Measurements from ENCODE around the gene KCNG4. TPM values are rescaled to one million over a fixed set of nuclear protein-coding genes. Genes with fewer than 3 reads are reported as not detected.

Gene KCNG4
- total and polyA plus RNA-seq, 10 of the 15 experiments (the other 5 are each of a cell fraction or from before 2014, with no cell fraction given), result not detected

DNA sequence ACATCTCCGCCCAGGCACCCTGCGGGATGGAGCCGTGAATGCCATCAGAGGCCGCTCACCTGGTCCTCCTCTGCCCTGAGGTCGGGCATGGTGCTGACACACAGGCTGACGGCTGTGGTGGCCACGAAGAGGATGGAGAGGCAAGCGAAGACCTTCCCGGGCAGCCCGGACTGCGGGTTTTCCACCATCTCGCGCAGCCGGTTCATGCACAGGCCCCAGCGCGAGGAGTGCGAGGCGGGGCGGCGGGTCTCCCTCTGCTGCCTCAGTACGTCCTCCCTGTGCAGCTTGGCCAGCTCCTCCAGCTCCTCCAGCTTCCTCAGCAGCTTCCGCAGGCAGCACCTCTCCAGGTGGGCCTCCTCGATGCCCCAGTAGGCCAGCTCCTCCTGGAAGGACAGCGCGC lies 3.1 kb downstream of the KCNG4 start:
- RAD21 ChIA-PET (ENCODE audit: unreplicated experiment), result no interaction called here
- in situ Hi-C loops (cut with MboI) (no loop called here), intact Hi-C loops (cut with micrococcal nuclease; ENCODE audit: unreplicated experiment) (no loop called here)
- Histone ChIP-seq H3K36me3 (ENCODE audit: control insufficient read depth in 2 of 2, insufficient read depth in 2 of 2, low read length in 1 of 2) (no peaks in the 10 kb centered on the region), H2AFZ (ENCODE audit: control insufficient read depth, low read depth, low read length) (no peak overlapping the region), H3K79me2 (ENCODE audit: control insufficient read depth, insufficient read depth, low read length) (no peaks in the 10 kb centered on the region), H3K27me3 (replicated peaks in 1 of 2; ENCODE audit: control insufficient read depth in 2 of 2, insufficient read depth in 2 of 2, low read length in 1 of 2) (peaks cover 0 to 2% of the 10 kb centered on the region in 2 experiments; a peak in 2 of 4 replicates), H3K9me3 (replicated peaks; ENCODE audit: control insufficient read depth, insufficient read depth, low read length) (no peaks in the 10 kb centered on the region), H3K27ac (ENCODE audit: control insufficient read depth, insufficient read depth) (no peak overlapping the region), H4K20me1 (ENCODE audit: control insufficient read depth, insufficient read depth) (no peaks in the 10 kb centered on the region), H3K4me2 (ENCODE audit: control insufficient read depth, insufficient read depth) (no peak overlapping the region), H3K9ac (ENCODE audit: control insufficient read depth, insufficient read depth, low read length) (no peak overlapping the region), H3K4me3 (no peak overlapping the region), H3K4me1 (ENCODE audit: control insufficient read depth, insufficient read depth, low read length) (no peaks in the 10 kb centered on the region)
- no peak for ATAC-seq
- BruUV-seq (replicated peaks), result no TSS peak
- TF ChIP-seq ELK1 (IDR thresholded peaks at IDR 0.05; ENCODE audit: low read depth, low read length), result no peak
- no peak for TF ChIP-seq ETV6 (conservative IDR thresholded peaks at IDR 0.05 in 1 of 2, IDR thresholded peaks at IDR 0.05 in 1 of 2; ENCODE audit: borderline replicate concordance in 1 of 2, low read depth in 1 of 2)
- TF ChIP-seq, protein P1, sequence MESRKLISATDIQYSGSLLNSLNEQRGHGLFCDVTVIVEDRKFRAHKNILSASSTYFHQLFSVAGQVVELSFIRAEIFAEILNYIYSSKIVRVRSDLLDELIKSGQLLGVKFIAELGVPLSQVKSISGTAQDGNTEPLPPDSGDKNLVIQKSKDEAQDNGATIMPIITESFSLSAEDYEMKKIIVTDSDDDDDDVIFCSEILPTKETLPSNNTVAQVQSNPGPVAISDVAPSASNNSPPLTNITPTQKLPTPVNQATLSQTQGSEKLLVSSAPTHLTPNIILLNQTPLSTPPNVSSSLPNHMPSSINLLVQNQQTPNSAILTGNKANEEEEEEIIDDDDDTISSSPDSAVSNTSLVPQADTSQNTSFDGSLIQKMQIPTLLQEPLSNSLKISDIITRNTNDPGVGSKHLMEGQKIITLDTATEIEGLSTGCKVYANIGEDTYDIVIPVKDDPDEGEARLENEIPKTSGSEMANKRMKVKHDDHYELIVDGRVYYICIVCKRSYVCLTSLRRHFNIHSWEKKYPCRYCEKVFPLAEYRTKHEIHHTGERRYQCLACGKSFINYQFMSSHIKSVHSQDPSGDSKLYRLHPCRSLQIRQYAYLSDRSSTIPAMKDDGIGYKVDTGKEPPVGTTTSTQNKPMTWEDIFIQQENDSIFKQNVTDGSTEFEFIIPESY (IDR thresholded peaks at IDR 0.05), result no peak
- TF ChIP-seq TCF12 (IDR thresholded peaks at IDR 0.05; ENCODE audit: low read depth, low read length), result no peak
- no peak for TF ChIP-seq HCFC1 (IDR thresholded peaks at IDR 0.05; ENCODE audit: low read length)
- TF ChIP-seq POU2F2 (IDR thresholded peaks at IDR 0.05; ENCODE audit: borderline replicate concordance, low read depth, low read length), result no peak
- TF ChIP-seq EP300 (IDR thresholded peaks at IDR 0.05; ENCODE audit: borderline replicate concordance in 1 of 2, control insufficient read depth in 1 of 2, low read depth in 2 of 2, low read length in 2 of 2), result no peak
- no peak for TF ChIP-seq HDGF (IDR thresholded peaks at IDR 0.05)
- TF ChIP-seq SUPT20H (IDR thresholded peaks at IDR 0.05; ENCODE audit: borderline replicate concordance, control insufficient read depth, low read depth, low read length), result no peak
- TF ChIP-seq JUND (IDR thresholded peaks at IDR 0.05; ENCODE audit: low read depth, low read length), result no peak
- TF ChIP-seq, protein P2, sequence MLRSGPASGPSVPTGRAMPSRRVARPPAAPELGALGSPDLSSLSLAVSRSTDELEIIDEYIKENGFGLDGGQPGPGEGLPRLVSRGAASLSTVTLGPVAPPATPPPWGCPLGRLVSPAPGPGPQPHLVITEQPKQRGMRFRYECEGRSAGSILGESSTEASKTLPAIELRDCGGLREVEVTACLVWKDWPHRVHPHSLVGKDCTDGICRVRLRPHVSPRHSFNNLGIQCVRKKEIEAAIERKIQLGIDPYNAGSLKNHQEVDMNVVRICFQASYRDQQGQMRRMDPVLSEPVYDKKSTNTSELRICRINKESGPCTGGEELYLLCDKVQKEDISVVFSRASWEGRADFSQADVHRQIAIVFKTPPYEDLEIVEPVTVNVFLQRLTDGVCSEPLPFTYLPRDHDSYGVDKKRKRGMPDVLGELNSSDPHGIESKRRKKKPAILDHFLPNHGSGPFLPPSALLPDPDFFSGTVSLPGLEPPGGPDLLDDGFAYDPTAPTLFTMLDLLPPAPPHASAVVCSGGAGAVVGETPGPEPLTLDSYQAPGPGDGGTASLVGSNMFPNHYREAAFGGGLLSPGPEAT (IDR thresholded peaks at IDR 0.05; ENCODE audit: low read depth), result no peak
- no peak for TF ChIP-seq GABPA (IDR thresholded peaks at IDR 0.05; ENCODE audit: low read depth)
- FAIRE-seq, result no peak
- DNase-seq (ENCODE audit: low read depth, low spot score), result no peak
- 61% methylated on average over 25 of the region's 25 CpGs for WGBS (ENCODE audit: insufficient coverage, insufficient replicate concordance, low lambda C conversion rate, missing lambda C conversion rate)
- SMC1A ChIA-PET (ENCODE audit: uncharacterized antibody, unreplicated experiment), result no interaction called here
- POLR2A ChIA-PET, result no interaction called here
- CTCF ChIA-PET, result no interaction called here

All from GM12878 (cell line).